GM18498 (cell line): ENCODE data around the gene HOXA5.

Experiments used
- ATAC-seq: cut with Tn5 transposase; IDR thresholded peaks from one replicate; pipeline ENCODE4 v1.9.1; 2021; ENCODE audit warnings: mild to moderate bottlenecking, moderate library complexity; ENCODE audit not compliant: unreplicated experiment

HOXA5 gene

DNA sequence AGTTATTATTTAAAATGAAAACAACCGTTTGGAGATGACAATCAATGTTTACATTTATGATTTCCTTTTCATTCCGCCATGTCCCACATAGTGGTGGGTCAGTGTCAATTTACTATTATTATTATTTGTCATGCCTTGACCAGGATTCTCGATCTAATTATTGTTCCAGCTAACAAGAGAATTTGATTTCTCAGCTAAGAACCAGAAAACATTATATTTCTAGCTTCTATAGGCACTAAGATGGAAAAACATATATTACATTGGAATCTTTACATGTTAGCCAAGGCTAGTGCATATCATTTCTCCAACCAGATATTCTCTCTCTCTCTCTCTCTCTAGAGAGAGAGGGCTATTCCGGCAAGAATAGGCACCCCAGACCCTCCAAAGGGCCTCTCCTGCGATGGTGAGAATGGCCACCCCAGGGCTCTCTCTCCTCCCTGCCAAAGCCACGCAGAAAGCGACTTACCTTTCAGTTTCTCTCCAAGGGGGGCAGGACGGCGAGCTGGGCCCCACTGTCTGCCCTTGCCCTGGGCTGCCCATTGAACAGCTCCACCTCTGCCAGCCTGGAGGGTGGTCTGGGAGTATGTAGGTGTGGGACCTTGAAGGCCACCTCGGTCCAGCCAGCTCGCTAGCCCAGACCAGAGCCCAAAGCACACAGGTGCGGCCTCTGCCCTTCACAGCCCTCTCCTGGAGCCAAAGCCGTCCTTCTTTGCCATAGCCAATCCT lies 6.5 kb upstream of the HOXA5 start:
- no peak for ATAC-seq

DNA sequence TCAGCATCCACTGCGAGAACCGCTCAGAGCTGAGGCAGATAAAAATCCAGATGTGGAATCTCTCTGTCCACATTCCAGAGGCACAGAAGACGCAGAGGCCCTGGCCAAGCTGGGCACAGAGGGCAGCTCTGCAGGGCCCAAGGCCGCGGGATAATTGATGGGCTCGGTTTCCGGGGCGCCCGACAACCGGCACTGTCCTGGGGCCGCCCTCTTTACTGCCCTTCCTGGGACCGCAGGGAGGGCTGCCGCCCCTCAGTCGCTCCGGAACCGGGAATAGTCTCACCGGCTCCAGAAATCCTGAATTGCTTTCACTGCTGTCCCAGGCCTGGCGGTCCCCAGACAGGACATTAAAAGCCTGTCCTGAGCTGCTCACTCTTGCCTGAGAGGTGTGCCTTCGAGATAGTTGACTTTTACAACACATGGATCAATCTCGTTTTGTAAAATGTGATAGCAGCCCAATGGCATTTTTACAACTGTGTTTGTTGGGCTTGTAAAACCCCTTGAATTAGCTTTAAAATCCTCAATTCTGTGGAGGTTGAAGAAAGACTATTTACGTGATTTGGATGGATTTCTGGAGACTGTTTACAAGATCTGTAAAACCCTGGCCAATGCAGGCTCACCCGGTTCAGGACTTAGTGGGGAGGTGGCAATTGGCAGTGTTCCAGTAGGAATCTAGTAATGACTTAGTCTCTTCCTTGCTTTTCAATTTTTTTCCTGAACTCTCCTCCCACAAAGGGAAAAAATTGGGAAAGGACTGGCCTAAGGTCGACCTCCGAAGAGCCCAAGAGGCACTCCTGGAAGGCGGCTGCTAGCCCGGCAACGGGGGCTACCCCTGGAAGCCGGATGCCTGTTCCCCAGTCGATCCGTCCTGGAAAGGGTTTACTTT lies 5.5 kb upstream of the HOXA5 start:
- ATAC-seq: no peak

DNA sequence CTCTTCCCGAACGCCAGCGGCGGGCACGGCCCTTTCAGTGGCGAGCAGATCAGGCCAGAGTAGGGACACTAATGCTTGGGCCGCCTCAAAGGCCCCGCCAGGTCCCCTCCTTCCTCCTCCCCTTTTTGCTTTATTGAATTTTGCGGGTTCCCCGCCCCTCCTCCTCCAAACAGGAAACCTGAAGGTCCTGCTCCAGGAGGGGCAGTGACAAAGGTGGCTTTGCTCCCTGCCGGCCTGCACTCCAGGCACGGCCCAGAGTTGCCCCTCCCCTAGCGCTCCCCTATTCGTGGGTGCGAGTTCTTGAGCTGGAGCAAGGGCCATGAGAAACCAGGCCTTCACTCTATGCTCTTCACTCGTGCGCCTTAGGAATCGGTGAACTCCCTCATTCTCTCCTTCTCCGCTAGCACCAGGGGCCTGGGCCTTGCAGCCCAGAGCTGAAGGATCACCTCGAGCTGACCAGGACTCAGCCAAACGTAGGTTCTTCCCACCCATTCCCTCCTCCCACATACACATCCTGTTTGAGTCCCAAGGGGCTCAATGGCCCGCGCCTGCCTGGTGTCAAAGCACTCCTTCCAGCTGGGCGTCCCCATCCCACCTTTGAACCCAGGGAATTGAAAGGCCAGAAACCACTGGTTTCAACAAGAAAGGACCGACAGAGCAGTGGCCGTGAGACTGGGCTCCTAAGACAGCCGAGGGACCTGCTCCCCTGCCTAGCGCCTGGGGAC lies 4.7 kb upstream of the HOXA5 start:
- no peak for ATAC-seq

DNA sequence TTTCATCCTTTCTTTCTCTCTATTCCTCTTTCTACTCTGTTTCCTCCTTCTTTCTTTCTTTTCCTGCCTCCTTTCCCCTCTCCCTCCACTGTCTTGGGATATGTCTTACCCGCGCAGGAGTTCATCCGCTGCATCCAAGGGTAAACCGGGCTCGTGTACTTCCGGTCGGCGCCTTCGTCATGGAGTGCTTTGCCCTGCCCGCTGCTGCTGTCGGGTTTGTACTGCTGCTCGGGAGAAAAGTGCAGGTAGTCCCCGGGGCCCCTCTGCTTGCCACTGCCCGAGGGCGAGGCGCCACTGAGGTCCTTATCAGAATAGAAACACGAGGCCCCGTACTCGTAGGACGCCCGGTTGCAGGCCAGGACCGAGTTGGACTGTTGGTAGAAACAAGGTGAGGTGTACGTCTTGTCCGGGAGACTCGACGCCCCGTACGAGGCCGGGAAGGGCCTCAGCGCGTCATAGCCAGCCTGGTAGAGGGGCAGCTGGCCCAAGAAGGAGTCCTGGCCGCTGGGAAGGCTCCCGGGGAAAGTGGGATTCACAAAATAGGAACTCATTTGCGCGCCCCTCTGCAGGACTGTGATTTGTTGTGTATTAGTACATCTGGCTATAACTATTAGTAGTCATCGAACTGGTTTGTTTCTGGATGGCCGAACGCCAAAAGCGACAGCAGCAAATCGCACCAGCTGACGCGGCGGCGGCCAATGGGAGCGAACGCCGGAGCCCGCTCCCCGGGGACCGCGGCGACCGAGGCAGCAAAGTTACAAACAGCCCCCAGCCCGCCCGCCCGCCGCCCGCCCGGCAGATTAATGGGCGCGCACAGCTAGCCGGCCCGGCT lies 3.9 kb upstream of the HOXA5 start, which contains the start of gene HOXA6:
TSS of gene HOXA6 (minus strand) at position 576 of the 832 bp plus-strand sequence. CDS start at position 551, 25 bp downstream.
- ATAC-seq: no peak

DNA sequence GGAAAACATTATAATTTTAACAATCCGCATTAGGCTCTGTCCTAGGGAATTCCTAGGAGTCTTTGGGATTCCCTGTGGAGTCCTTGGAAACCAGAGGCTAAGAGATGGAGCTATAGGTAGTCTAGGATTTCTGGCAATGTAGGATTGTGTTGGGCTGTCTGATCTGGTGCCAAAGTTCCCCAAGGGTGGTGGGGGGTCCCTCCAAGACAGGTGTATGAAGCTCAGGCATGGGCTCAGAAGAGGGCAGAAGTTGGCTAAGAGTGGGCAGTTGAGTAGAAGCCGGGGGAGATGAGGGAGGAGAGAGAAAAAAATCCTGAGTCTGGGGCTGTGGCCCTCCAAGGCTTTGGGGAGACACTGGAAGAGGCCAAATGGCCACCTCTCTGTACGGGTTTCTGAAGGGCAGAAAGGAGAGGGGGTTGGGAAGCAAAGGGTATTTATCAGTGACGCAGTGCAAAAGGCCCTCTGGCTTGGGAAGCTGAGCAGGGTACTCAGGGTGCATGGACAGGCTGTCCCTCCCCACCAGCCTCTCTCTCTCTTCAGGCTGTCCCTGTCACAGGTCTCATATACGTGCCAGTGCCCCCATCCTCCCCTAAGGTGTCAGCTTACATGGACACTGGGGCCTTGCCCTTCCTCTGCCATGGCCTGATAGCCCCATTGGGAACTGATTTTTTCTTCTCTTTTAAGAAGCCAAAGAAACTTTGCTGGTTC lies 3.2 kb upstream of the HOXA5 start:
- ATAC-seq: no peak

DNA sequence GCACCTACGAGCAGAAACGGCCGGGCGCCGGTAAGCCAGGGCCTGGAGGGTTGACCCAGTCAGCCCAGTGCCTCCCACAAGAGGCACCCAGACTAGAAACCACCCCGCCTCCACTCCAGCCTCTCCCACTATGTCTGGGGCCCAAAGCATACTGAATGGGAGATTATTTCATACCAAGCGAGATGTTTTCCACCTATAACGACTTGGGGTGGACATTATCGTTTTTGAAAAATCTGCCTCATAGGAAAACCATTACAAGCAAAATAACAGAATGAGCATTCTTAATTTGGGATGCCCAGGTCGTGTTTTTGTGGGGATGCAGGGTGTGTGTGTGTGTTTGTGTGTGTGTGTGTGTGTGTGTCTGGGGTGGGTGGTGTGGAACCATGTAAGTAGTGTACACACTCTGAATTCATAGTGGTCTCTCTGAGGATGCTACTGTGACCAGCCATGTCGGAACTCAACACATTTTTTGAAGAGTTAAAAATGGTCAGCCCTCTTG lies 2.5 kb upstream of the HOXA5 start:
- no peak for ATAC-seq

DNA sequence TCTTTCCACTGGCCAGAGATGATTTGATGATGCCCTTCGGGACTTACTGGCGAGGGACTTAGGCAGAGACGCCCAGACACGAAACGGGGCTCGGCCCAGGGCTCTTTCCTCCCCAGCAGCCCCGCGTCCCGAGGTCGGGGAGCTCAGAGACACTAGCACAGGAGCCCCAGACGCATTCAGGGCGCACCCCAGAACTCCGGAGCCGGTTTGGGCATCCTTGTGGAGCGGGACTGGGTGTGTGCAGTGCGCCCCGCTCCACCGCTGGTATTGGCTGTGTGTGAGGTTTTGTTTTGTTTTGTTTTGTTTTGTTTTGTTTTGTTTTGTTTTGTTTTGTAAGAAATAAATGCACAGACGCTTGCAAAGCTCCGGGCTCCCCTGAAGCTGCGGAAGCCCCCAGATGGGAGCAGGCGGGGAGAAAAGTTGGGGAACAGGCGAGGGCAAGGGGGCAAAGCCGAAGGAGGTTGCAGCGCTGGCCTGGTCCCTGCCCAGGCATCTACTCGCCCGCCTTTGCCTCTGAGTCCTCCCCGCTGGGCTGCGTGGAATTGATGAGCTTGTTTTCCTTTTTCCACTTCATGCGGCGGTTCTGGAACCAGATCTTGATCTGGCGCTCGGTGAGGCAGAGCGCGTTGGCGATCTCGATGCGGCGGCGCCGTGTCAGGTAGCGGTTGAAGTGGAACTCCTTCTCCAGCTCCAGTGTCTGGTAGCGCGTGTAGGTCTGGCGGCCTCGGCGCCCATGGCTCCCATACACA lies 1.9 kb upstream of the HOXA5 start:
- no peak for ATAC-seq

DNA sequence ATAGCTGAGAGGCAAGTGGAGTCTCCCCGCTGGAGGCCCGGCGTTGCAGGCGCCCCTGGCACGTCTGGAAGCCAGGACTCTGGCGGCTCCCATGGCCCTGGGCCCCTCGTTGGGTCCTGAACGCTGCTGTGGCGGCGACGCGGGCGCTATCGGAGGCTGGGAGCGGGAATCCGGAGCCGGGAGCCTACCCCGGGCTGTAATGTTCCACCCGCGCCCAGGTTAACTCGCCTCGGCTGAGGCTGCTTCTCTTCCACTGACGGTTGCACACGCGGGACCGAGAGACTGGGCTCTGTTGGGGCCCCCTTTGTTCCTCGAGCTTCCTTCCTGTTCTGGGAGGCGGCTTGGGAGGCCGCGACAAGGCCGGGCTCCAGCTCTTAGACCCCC lies 1.3 kb upstream of the HOXA5 start:
- no peak for ATAC-seq

DNA sequence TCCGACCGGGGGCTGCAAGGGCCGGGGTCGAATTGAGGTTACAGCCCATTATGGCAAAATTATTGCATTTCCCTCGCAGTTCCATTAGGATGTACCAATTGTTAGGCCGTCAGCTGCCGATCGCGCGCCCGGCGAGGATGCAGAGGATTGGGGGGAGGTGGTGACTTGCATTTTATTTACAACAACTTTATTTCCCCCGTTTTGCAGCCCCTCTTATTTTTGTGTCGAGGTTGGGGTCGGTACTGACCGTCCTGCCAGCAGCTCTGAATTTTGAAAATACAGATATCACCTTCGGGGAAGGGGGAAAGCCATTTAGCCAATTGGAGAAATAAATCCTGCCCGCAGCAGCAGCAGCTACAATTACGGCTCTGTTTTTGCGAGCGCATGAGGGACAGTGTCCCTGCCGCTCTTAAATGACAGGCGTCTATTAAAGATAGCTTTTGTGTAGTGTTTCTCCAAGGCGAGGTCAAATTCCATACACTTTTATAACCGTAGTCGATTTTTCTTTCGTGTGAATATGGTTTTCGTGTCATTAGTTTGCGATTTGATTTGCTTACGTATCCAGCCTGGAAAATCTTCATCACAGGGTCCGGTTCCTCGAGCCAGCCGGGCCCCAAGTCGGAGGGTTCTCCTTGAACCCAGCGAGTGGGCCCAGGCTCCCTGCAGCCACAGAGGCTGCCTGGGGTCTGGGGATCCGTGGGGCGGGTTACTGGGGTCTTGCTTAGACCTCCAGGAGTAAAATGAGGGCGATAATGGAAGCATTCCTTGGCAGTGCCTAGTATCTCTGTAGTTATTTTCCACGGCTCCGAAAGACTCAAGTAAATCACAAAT lies 684 bp upstream of the HOXA5 start:
- no peak for ATAC-seq

DNA sequence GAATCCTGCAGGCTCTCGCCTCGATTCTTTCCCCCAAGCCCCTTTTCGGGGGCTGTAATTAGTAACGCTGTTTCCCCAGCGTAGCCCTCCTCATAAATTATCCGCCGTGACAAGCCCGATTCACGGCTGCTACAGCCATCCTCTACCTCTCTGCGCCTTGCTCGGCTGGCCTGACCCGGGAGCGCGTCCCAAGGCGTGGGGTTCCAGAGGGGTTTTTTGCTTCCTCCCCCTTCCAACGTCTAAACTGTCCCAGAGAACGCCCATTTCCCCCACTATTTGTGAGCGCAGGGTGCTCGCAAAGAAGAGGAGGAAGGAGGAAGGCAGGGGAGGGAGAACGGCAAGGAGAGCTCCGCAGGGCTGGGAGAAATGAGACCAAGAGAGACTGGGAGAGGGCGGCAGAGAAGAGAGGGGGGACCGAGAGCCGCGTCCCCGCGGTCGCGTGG lies 880 bp downstream of the HOXA5 start:
- ATAC-seq: no peak

DNA sequence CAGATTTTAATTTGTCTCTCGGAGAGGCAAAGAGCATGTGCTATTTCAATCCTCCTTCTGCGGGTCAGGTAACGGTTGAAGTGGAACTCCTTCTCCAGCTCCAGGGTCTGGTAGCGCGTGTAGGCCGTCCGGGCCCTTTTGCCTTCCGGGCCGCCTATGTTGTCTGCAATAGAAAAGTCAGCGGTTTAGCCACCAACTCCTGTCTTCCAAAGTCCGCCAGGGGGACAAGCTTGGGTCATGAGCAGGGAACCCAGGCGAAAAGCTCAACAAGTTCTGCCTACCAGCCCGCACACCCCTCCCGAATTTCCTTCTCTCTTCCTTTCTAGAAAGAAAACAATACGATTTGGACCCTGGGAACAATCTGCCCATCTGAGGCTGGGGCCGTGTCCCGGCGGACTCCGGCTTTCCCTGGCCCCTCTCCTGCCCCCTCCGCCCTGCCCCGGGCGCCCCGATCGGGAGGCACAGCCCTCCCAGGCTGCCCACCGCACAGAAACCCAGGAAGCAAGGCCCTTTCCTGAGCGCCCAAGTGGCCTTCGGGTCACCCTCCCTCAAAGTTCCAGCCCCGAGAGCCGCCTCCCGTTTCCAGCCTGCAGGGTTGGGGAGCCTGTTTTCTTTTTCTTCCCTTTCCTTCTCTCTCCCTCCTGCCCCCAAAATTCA lies 1.4 kb downstream of the HOXA5 start:
- ATAC-seq: no peak

DNA sequence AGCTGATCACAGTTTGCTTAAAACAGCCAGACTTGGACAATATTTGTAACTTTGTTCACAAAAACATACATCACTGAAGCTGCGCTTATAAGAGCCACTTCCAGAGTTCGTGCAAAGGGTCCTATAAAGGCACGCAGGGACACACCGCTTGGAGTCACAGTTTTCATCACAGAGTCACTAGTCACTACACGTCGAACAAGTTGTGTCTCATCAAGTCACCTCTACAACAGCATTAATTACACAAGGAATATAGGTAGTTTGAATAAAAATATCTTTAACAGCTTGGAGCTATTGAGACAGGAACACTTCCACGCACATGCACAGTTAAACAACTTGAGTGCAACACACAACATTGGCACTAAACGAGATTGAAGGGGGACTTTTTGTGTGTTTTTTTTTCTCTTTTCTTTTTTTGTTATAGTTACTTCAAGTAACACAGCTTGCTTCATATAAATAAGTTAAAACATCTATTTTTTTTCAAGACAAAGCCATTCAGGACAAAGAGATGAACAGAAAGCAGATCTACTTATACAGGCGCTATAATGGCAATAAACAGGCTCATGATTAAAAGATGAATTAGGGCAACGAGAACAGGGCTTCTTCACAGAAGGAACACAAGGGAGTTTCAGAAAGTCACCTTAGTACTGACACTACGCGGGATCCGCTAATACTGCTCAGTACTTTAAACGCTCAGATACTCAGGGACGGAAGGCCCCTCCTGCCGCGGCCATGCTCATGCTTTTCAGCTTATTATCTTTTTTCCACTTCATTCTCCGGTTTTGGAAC lies 2.2 kb downstream of the HOXA5 start:
- ATAC-seq: no peak

DNA sequence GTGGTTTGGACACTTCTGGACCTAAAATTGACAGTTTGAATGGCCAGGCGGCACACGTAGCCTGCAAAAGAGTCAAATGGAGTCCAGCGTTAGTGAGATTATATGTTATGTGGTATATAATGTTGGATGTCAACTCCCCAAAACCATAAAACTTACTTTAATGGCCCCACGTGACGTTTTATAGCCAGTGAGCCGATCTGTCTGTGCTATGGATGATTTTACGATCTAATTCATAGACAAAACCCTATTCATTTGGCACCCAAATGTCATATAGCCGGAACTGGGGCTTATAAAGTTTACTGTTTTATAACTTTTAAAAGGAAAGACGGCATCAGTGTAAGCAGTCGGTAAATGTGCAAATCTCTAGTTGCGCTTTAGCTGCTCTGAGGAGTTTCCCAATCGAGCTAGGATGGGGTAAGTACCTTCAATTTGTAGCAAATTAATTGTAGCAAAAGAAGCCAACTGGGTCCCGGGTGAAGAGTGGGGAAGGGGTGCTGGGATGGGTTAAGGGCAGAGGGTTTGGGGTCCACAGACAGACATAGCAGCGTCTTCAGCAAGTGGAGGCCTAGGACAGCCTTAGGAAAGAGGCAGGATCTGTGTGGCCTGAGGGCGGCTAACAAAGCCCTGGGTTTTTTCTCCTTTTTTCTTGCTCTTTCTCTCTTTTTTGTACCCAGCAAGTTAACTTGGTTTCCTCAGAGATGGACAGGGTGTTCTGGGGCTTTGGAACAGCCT lies 3.2 kb downstream of the HOXA5 start:
- ATAC-seq: no peak

DNA sequence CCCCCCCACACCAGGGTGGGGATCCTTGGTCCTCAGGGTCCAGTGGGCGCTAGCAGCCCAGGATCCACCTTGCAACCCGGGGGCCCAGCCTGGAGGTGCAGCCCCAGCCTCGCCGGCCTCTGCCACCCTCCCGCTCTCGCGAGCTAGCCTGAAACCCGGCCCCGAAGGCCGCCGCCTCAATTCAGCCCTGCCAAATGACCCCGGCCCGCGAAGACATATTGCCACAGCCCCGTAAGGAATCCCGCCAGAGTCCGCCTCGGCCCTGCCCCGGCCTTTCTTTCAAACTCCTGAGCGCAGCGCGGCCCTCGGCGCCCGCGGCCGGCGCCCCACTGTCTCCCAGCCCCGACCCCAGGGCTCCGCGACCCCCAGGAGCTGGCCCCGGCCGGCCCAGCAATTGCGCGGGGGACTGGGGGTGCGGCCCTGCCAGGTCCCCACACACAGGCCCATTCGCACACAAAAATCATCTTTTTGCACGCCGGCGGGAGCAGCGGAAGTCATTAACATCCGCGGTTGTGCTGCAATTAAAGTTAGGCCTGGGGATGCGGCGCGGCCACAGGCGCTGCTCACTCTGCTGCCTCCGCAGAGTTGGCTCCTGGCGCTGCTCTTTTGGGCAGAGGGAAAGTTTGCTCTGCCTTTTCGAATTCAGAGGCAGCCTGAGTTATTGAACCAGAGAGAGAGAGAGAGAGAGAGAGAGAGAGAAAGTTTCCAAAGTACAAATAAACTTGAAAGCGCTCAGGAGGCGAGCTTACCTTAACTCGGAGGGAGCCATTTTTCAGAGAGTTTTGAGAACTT lies 4.0 kb downstream of the HOXA5 start:
- ATAC-seq: no peak

DNA sequence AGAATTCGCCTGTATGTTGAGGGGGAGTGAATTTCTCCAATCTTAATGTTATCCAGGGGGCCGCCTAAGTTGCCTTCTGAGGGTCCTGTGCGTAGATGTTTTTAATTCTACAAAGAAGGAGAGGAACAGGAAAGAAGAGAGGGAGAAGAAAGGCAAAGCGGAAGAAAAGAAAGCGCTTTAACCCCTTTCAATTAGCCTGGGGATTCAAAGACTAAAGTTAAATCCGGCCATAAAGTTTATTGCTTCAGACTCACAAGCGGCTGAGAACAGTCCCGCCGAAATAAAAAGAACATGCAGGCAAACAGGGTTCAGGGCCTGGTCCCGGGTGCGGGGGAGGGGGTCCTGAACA lies 4.5 kb downstream of the HOXA5 start:
- no peak for ATAC-seq

DNA sequence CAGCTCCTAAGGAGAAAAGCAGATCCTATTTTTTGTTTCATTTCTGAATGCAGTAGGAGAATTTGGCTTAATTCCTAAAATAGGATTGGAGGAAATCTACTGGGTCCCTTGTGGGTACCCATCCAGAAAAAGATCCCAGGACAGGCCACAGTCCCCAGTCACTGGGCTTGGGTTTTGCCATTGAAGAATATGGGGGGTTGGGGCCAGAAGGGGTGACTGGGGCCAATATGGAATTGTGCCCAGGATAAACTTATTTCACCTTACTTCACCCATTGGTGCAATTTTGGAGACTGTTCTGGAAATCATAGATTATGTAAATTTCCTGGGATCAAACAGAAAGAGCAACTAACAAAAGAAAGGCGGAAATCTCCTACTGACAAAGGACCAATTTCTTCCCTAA lies 5.0 kb downstream of the HOXA5 start:
- no peak for ATAC-seq
